WERI-Rb-1 (cell line): ENCODE data around the gene ZNF385D.

Source experiments
- DNase-seq: peaks from one replicate; pipeline ENCODE4 v3.0.0-alpha.2; 2020
- H3K27ac ChIP-seq: fragments of 250-450 bp; sonication (Bioruptor Pico); 2 replicates; pipeline ENCODE4 v1.5.1; 2020; ENCODE audit warnings: mild to moderate bottlenecking, moderate library complexity
- H3K27me3 ChIP-seq: fragments of 250-450 bp; sonication (Bioruptor Pico); 2 replicates; pipeline ENCODE4 v1.5.1; 2021; ENCODE audit warnings: mild to moderate bottlenecking, low read depth, moderate library complexity; ENCODE audit not compliant: insufficient read depth, severe bottlenecking
- H3K36me3 ChIP-seq: fragments of 250-450 bp; sonication (Bioruptor Pico); 2 replicates; pipeline ENCODE4 v1.5.1; 2020; ENCODE audit warnings: mild to moderate bottlenecking, moderate library complexity
- H3K4me3 ChIP-seq: 2 replicates; pipeline ENCODE4 v1.5.1; 2011; ENCODE audit warnings: low read depth, mild to moderate bottlenecking, control low read depth, low read length
- H3K9me3 ChIP-seq: fragments of 250-450 bp; sonication (Bioruptor Pico); 2 replicates; pipeline ENCODE4 v1.5.1; 2021; ENCODE audit warnings: mild to moderate bottlenecking, moderate library complexity; ENCODE audit not compliant: severe bottlenecking
- TF ChIP-seq, protein P1 (sequence below): IDR thresholded peaks from 2 replicates; pipeline ENCODE4 v1.5.1; 2011; ENCODE audit warnings: low read depth, mild to moderate bottlenecking, control low read depth, inconsistent platforms, low read length

The ZNF385D gene

GRCh38 chr3:21433751-21434150 is 317.3 kb downstream of the ZNF385D start:
- Histone ChIP-seq H3K9me3 (no peaks in the 10 kb centered on the region), H3K27me3 (no peaks in the 10 kb centered on the region), H3K4me3 (no peak overlapping the region), H3K36me3 (no peaks in the 10 kb centered on the region), H3K27ac (no peak overlapping the region)
- TF ChIP-seq, protein P1, sequence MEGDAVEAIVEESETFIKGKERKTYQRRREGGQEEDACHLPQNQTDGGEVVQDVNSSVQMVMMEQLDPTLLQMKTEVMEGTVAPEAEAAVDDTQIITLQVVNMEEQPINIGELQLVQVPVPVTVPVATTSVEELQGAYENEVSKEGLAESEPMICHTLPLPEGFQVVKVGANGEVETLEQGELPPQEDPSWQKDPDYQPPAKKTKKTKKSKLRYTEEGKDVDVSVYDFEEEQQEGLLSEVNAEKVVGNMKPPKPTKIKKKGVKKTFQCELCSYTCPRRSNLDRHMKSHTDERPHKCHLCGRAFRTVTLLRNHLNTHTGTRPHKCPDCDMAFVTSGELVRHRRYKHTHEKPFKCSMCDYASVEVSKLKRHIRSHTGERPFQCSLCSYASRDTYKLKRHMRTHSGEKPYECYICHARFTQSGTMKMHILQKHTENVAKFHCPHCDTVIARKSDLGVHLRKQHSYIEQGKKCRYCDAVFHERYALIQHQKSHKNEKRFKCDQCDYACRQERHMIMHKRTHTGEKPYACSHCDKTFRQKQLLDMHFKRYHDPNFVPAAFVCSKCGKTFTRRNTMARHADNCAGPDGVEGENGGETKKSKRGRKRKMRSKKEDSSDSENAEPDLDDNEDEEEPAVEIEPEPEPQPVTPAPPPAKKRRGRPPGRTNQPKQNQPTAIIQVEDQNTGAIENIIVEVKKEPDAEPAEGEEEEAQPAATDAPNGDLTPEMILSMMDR, result no peak
- DNase-seq, result no peak

DNA sequence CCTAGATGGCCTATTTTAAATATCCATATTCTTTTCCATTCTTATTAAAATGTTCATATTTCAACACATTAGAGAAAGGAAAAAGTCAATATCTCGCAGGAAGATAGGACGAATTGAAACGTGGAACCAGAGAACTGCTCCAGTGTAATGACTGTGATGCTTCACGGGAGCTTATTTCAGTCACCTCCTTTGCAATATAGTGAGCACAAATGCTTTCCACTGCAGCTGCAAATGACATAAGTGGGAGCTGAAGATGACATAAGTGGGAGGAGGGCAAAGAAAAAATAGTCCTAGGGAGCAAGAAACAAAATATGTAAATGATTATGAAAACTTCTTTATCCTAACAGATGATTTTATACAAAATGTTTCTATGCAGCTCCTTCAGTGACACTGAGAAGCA is 324.1 kb downstream of the ZNF385D start:
- Histone ChIP-seq H3K9me3 (no peaks in the 10 kb centered on the region), H3K27ac (no peak overlapping the region), H3K4me3 (no peak overlapping the region), H3K27me3 (no peaks in the 10 kb centered on the region), H3K36me3 (no peaks in the 10 kb centered on the region)
- TF ChIP-seq, protein P1, result no peak
- DNase-seq, result no peak

- no peaks in the 10 kb centered on the region for H3K27me3 ChIP-seq
- no peak overlapping the region for H3K4me3 ChIP-seq
- no peak for DNase-seq
- H3K36me3 ChIP-seq, result no peaks in the 10 kb centered on the region
- TF ChIP-seq, protein P1, result no peak
- H3K27ac ChIP-seq, result no peak overlapping the region
- no peaks in the 10 kb centered on the region for H3K9me3 ChIP-seq
Measured at GRCh38 chr3:21425715-21426114, 325.3 kb downstream of the ZNF385D start.

DNA sequence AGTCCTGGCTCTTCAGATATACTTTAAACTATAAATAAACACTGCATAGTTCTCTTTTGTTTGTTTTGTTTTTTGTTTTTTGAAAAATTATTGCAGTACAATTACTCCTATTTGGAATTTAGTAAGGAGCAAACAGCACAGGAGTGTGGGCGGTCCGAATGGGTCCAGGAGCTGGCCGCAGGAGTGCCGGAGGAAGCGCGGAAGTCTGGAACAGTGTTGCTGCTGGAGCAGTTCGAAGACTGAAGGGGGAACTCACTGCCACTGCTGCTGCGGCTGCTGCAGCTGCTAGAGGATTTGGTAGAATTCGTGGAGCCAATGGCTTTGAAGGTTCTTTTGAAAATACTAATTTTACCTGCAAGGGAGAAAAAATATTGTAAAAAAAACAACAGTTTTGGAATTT is 329.9 kb downstream of the ZNF385D start:
- DNase-seq, result no peak
- Histone ChIP-seq H3K9me3 (no peaks in the 10 kb centered on the region), H3K36me3 (no peaks in the 10 kb centered on the region), H3K4me3 (no peak overlapping the region), H3K27ac (no peak overlapping the region), H3K27me3 (no peaks in the 10 kb centered on the region)
- TF ChIP-seq, protein P1, result no peak

DNA sequence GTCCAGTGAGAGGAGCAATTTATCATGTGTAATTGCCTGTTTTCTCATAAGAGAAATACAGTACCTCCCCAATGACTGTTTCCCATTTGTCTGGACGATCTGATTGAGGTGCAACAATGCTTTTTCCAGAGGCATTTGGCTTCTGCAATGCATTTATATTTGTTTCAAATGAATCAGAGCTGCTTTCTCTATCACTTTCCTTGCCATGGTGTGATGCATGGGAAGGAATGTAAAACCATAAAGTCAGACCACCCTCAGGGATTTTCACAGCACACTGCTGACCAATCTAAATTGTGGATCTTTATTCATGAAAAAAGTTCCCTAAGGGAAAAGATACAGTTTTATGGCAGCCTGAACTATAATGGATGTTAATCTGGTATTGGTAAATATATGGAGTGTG is 333.0 kb downstream of the ZNF385D start:
- Histone ChIP-seq H3K4me3 (no peak overlapping the region), H3K27me3 (no peaks in the 10 kb centered on the region), H3K36me3 (no peaks in the 10 kb centered on the region), H3K9me3 (no peaks in the 10 kb centered on the region), H3K27ac (no peak overlapping the region)
- TF ChIP-seq, protein P1, result no peak
- no peak for DNase-seq

DNA sequence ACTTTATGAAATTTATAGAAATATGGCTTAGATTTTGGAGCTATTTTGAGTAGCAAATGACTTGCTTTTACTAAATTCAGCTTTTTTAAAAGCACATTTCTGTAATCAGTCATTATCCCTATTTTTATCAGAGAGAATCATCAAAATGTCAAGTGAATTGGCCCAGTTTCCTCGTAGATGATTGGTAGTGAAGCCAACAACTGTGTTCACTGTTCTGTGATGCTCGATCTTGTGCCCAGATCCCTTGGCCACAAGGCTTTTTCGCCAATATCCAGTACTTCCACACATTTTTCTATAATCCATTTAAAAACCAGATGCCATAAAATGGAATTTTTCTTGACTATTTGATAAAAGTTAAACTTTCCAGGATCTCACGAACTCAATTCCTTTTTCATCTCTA is 336.5 kb downstream of the ZNF385D start:
- no peak overlapping the region for H3K27ac ChIP-seq
- no peaks in the 10 kb centered on the region for H3K9me3 ChIP-seq
- no peaks in the 10 kb centered on the region for H3K36me3 ChIP-seq
- TF ChIP-seq, protein P1, result no peak
- no peak overlapping the region for H3K4me3 ChIP-seq
- no peak for DNase-seq
- no peaks in the 10 kb centered on the region for H3K27me3 ChIP-seq
